GM21390 (cell line): ENCODE results near the gene LRRC9.

Experiments used
- ATAC-seq: cut with Tn5 transposase; IDR thresholded peaks from one replicate; pipeline ENCODE4 v1.9.1; 2021; ENCODE audit not compliant: unreplicated experiment

Gene LRRC9

DNA sequence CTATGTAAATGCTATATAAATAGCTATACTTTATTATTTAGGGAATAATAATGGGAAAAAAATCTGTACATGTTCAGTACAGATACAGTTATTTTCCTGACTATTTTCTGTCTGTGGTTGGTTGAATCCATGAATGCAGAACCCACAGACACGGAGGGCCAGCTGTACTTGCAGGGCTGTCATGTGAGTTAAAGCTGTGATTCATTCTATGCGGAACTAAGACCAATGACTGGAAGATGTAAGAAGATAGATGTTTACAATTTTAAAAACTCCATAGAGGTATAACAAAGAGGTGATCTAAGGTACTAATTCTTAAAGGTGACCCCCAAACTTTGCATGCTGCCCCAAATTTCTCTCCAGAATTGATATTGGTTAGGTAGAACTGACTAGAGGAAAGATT lies 186.4 kb downstream of the LRRC9 start:
- no peak for ATAC-seq

DNA sequence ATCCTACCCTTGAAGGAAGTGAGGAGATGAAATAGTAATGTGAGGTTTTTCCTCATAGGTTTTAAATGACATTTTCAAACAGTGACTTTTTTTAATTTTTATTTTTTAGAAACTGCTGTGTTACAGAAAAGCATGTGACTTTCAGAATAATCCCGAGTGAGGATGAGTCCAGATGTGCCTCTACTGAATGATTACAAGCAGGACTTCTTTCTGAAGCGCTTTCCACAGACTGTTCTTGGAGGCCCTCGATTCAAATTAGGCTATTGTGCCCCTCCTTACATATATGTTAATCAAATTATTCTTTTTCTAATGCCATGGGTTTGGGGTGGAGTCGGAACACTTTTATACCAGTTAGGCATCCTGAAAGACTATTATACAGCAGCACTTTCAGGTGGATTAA lies 187.5 kb downstream of the LRRC9 start:
- ATAC-seq, result no peak

DNA sequence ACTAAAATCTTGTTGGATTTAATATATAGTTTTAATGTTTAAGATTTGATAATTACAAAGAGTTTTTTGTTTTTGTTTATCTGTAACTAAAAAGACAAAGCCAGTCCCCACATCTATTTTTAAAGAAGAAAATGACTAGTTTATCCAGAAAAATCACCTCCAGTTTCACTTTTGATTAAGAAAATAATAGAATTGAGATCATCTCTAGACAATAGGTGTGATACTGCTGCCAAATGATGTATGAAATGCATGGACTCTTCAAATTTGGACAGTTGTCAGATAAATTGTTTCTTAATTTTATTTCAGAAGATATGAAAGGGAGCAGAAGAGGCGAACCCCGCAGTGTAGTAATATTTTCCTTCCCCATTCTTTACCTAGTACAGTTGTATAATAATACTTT lies 191.8 kb downstream of the LRRC9 start:
- no peak for ATAC-seq
